Nephron progenitor cell (in vitro differentiated cells): ENCODE data around the gene GLIPR1L1.
"Not testable (repeated sequence)": the region's sequence is repeated elsewhere in the genome, so short reads cannot be mapped to it uniquely, and the experiment has no call there.

Experiments used
- DNase-seq: peaks from one replicate; pipeline ENCODE4 v3.0.0; 2021
- H3K27ac Mint-ChIP-seq: 2 replicates; pipeline ENCODE4 v1.8.0; 2021; ENCODE audit warnings: mild to moderate bottlenecking, moderate library complexity, mixed read lengths
- H3K27me3 Mint-ChIP-seq: 2 replicates; pipeline ENCODE4 v1.8.0; 2021; ENCODE audit warnings: mild to moderate bottlenecking, low read depth, mixed read lengths; ENCODE audit not compliant: poor library complexity
- H3K36me3 Mint-ChIP-seq: 2 replicates; pipeline ENCODE4 v1.8.0; 2021; ENCODE audit warnings: low read depth, mixed read lengths
- H3K4me1 Mint-ChIP-seq: 2 replicates; pipeline ENCODE4 v1.8.0; 2021; ENCODE audit warnings: mixed read lengths
- H3K4me3 Mint-ChIP-seq: 2 replicates; pipeline ENCODE4 v1.8.0; 2021; ENCODE audit warnings: mild to moderate bottlenecking, moderate library complexity, mixed read lengths
- H3K9me3 Mint-ChIP-seq: 2 replicates; pipeline ENCODE4 v1.8.0; 2021; ENCODE audit warnings: mild to moderate bottlenecking, moderate library complexity, mixed read lengths
- TF ChIP-seq, protein P1 (sequence below): fragments of 200-600 bp; sonication (generic); IDR thresholded peaks from 2 replicates; pipeline ENCODE4 v1.5.0; 2021; ENCODE audit warnings: antibody characterized with exemption

GLIPR1L1 gene

GRCh38 chr12:75341873-75342272 is 7.4 kb downstream of the GLIPR1L1 start:
- DNase-seq = no peak
- Mint-ChIP-seq H3K9me3 (peaks cover 14% of the 10 kb centered on the region), H3K27ac (no peak overlapping the region), H3K36me3 (no peaks in the 10 kb centered on the region), H3K4me3 (no peak overlapping the region), H3K4me1 (no peaks in the 10 kb centered on the region), H3K27me3 (no peaks in the 10 kb centered on the region)
- TF ChIP-seq, protein P1, sequence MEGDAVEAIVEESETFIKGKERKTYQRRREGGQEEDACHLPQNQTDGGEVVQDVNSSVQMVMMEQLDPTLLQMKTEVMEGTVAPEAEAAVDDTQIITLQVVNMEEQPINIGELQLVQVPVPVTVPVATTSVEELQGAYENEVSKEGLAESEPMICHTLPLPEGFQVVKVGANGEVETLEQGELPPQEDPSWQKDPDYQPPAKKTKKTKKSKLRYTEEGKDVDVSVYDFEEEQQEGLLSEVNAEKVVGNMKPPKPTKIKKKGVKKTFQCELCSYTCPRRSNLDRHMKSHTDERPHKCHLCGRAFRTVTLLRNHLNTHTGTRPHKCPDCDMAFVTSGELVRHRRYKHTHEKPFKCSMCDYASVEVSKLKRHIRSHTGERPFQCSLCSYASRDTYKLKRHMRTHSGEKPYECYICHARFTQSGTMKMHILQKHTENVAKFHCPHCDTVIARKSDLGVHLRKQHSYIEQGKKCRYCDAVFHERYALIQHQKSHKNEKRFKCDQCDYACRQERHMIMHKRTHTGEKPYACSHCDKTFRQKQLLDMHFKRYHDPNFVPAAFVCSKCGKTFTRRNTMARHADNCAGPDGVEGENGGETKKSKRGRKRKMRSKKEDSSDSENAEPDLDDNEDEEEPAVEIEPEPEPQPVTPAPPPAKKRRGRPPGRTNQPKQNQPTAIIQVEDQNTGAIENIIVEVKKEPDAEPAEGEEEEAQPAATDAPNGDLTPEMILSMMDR = no peak

DNA sequence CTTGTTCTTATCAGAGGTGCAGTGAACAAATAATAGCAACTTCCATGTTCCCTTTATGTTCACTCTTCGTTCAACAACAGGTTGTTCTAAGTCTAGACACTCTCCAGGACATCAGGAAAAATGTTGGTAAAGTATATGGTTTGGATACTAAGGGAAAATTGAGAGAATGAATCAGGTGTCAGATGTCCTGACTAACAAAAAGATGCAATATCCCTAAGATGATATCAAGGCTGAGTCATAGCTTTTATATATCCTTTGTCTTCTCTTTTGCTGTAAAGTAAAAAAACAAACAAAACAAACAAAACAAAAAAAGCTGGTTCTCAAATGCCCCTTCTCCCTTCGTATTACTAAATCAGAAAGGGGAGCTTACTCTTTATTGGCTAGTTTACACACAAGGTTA is 11.1 kb downstream of the GLIPR1L1 start:
- Mint-ChIP-seq H3K9me3 (peaks cover 10% of the 10 kb centered on the region), H3K4me1 (no peaks in the 10 kb centered on the region), H3K36me3 (no peaks in the 10 kb centered on the region), H3K4me3 (no peak overlapping the region), H3K27ac (no peak overlapping the region), H3K27me3 (no peaks in the 10 kb centered on the region)
- TF ChIP-seq, protein P1 = no peak
- no peak for DNase-seq

DNA sequence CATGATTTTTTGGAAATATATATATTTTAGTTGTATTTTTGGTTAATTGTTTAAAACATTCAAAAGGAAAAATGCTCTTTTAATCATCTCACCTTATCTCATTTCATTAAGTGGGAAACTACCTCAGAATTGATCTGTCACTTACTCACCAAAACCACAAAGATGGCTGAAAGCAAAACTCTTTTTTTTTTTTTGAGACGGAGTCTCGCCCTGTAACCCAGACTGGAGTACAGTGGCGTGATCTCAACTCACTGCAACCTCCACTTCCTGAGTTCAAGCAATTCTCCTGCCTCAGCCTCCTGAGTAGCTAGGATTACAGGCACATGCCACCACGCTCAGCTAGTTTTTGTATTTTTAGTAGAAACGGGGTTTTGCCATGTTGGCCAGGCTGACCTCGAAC is 11.7 kb downstream of the GLIPR1L1 start:
- DNase-seq, H3K4me1 Mint-ChIP-seq, H3K27ac Mint-ChIP-seq, H3K27me3 Mint-ChIP-seq, H3K4me3 Mint-ChIP-seq, H3K36me3 Mint-ChIP-seq: not testable (repeated sequence)
- H3K9me3 Mint-ChIP-seq = peaks cover 14% of the 10 kb centered on the region

DNA sequence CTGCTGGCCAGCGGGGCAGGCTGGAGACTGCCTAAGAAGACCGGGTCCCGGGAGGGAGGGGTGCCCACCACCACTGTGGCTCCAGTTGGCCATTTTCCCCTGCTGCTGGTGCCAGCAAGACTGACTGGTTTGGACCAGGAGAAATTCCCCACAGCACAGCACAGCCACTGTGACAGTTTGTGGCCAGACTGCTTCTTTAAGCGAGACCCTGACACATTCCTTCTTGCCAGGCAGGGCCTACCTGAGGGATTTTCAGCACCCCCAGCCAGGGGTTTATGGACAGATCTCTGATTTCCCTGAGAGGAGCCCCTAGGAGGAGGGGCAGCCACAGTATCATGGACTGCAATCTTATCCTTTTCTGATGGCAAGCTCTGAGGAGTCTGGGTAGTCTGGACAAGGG is 15.5 kb downstream of the GLIPR1L1 start:
- H3K36me3 Mint-ChIP-seq = peaks cover 19% of the 10 kb centered on the region
- peak; percentile 4 for DNase-seq
- H3K4me3 Mint-ChIP-seq = no peak overlapping the region
- H3K9me3 Mint-ChIP-seq = peaks cover 42% of the 10 kb centered on the region
- TF ChIP-seq, protein P1 = no peak
- no peak overlapping the region for H3K27ac Mint-ChIP-seq
- H3K27me3 Mint-ChIP-seq = no peaks in the 10 kb centered on the region
- no peaks in the 10 kb centered on the region for H3K4me1 Mint-ChIP-seq

DNA sequence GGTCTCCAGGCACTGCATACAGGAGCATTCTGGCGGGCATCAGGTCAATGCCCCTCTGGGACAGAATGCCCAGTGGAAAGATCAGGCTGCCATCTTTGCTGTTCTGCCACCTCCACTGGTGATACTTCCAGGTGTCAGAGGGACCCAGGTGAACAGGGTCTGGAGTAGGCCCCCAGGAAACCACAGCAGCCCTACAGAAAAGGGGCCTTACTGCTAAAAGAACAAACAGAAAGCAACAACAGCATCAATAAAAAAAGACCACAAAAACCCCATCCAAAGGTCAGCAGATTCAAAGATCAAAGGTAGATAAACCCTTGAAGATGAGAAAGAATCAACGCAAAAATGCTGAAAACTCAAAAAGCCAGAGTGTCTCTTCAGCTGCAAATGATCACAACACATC is 15.9 kb downstream of the GLIPR1L1 start:
- DNase-seq = no peak
- Mint-ChIP-seq H3K27ac (no peak overlapping the region), H3K4me1 (no peaks in the 10 kb centered on the region), H3K9me3 (peaks cover 47% of the 10 kb centered on the region), H3K27me3 (no peaks in the 10 kb centered on the region), H3K4me3 (no peak overlapping the region), H3K36me3 (peaks cover 23% of the 10 kb centered on the region)
- TF ChIP-seq, protein P1 = no peak

GRCh38 chr12:75354011-75354410 is 19.5 kb downstream of the GLIPR1L1 start:
- Mint-ChIP-seq H3K4me1 (no peaks in the 10 kb centered on the region), H3K9me3 (peaks cover 53% of the 10 kb centered on the region), H3K4me3 (no peak overlapping the region), H3K27ac (no peak overlapping the region), H3K36me3 (peaks cover 23% of the 10 kb centered on the region), H3K27me3 (no peaks in the 10 kb centered on the region)
- no peak for DNase-seq
- TF ChIP-seq, protein P1 = no peak
